Ectodermal cell (in vitro differentiated cells): Measurements from ENCODE around the gene CTIF.

Experiments
- H3K27ac ChIP-seq: 2 replicates; pipeline ENCODE4 v1.7.0; 2013; ENCODE audit warnings: mild to moderate bottlenecking, low read depth, low read length; ENCODE audit not compliant: insufficient read depth, poor library complexity, severe bottlenecking
- H3K27me3 ChIP-seq: 2 replicates; pipeline ENCODE4 v1.7.0; 2013; ENCODE audit warnings: mild to moderate bottlenecking, low read length; ENCODE audit not compliant: insufficient read depth, control insufficient read depth, poor library complexity, severe bottlenecking
- H3K36me3 ChIP-seq: one replicate; pipeline ENCODE4 v1.7.0; 2013; ENCODE audit warnings: low read length; ENCODE audit not compliant: control insufficient read depth, insufficient read depth
- H3K4me1 ChIP-seq: one replicate; pipeline ENCODE4 v1.7.0; 2013; ENCODE audit warnings: low read length; ENCODE audit not compliant: control insufficient read depth, insufficient read depth
- H3K4me3 ChIP-seq: 2 replicates; pipeline ENCODE4 v1.7.0; 2013; ENCODE audit warnings: low read depth, low read length, control low read depth; ENCODE audit not compliant: insufficient read depth
- H3K9me3 ChIP-seq: 2 replicates; pipeline ENCODE4 v1.7.0; 2013; ENCODE audit warnings: mild to moderate bottlenecking, low read length, moderate library complexity; ENCODE audit not compliant: control insufficient read depth
- WGBS, 2 experiments: methylation state at CpG; one replicate each; pipeline ENCODE4 v1.1.7; 2013; ENCODE audit warnings: missing lambda C conversion rate in 2 of 2; 5-methylcytosine and 5-hydroxymethylcytosine counted together

CTIF gene

DNA sequence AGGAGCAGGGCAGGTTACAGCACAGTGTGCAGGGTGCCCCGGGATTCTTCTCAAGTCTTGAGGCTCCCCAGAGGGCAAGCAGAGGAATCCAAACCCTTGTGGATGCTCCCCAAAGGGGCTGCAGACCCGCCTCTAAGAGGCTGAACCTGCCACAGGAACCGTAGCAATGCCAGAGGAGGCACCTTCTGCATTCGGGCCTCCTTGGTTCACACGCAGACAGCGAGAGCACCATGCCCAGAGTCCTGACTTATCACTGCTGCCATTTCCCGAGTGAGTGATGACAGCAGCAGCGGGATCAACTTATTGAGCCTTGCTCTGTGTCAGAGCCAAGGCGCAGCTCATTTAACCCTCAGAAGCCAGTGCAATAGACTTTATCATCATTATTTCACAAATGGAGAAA is 203.5 kb downstream of the CTIF start:
- H3K27ac ChIP-seq, result no peak overlapping the region
- no peaks in the 10 kb centered on the region for H3K4me1 ChIP-seq
- no peaks in the 10 kb centered on the region for H3K27me3 ChIP-seq

DNA sequence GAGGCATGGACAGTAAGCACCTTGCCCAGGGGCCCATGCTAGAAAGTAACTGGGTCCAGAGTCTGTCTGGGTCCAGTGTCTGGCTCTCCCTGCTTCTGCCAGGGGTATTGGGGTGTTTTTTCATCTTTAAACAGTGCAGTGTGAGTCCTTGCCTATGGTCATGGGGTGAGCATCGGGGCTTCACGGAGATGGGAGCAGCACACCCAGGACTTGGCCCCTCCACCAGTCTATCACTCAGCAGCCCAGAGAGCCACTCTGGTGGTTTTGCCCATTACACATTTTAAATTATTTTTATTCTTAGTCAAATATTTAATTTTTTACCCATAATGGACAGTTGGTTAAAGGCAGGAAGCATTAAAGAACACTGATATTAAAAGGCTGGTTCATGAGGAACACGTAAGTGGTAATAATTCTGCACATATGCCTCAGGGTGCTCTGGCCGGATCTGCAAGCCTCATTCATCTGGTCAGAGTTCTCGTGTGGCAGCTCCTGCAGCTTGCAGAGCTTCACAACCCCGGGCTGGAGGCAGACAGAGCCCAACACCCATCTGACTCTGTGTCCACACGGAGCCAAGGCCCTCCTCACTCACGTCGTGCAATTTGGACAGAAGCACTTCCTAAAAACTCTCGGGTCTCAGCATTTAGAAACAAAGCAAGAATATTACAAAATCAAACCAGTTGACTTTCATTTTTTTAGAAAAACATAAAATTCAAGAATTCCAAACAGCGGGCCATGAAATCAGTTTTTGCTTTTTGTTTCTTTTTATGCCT is 204.1 kb downstream of the CTIF start:
- Histone ChIP-seq H3K4me1 (no peaks in the 10 kb centered on the region), H3K36me3 (no peaks in the 10 kb centered on the region), H3K9me3 (no peaks in the 10 kb centered on the region), H3K27me3 (no peaks in the 10 kb centered on the region), H3K4me3 (no peak overlapping the region), H3K27ac (no peak overlapping the region)
- 86 to 88% methylated on average over 11 of the region's 11 CpGs for WGBS, 2 experiments

More for the DNA sequence above, 203.5 kb downstream of the CTIF start:
- Histone ChIP-seq H3K9me3 (no peaks in the 10 kb centered on the region), H3K4me3 (no peak overlapping the region), H3K36me3 (no peaks in the 10 kb centered on the region)
- 95% methylated on average over 9 of the region's 9 CpGs for WGBS, 2 experiments

GRCh38 chr18:48743886-48744285 is 205.1 kb downstream of the CTIF start:
- H3K36me3 ChIP-seq, result no peaks in the 10 kb centered on the region
- no peaks in the 10 kb centered on the region for H3K27me3 ChIP-seq
- H3K4me3 ChIP-seq, result no peak overlapping the region
- H3K27ac ChIP-seq, result no peak overlapping the region
- no peaks in the 10 kb centered on the region for H3K4me1 ChIP-seq
- WGBS, 2 experiments, result 91% methylated on average over 4 of the region's 4 CpGs
- no peaks in the 10 kb centered on the region for H3K9me3 ChIP-seq

- Histone ChIP-seq H3K27ac (no peak overlapping the region), H3K9me3 (no peaks in the 10 kb centered on the region), H3K4me1 (no peaks in the 10 kb centered on the region), H3K27me3 (no peaks in the 10 kb centered on the region), H3K4me3 (no peak overlapping the region), H3K36me3 (no peaks in the 10 kb centered on the region)
- 95 to 96% methylated on average over 2 to 3 of the region's 3 CpGs for WGBS, 2 experiments
Measured at GRCh38 chr18:48745293-48745692, 206.5 kb downstream of the CTIF start.

GRCh38 chr18:48749768-48750167 is 210.9 kb downstream of the CTIF start:
- Histone ChIP-seq H3K4me3 (no peak overlapping the region), H3K27ac (no peak overlapping the region), H3K4me1 (no peaks in the 10 kb centered on the region), H3K27me3 (no peaks in the 10 kb centered on the region), H3K9me3 (no peaks in the 10 kb centered on the region), H3K36me3 (no peaks in the 10 kb centered on the region)
- 96% methylated on average over 13 of the region's 13 CpGs for WGBS, 2 experiments

GRCh38 chr18:48750485-48751175 is 211.8 kb downstream of the CTIF start:
- no peaks in the 10 kb centered on the region for H3K36me3 ChIP-seq
- 88 to 92% methylated on average over 11 of the region's 11 CpGs for WGBS, 2 experiments
- H3K9me3 ChIP-seq, result no peaks in the 10 kb centered on the region
- H3K4me3 ChIP-seq, result no peak overlapping the region
- H3K4me1 ChIP-seq, result peaks cover 7% of the 10 kb centered on the region
- no peak overlapping the region for H3K27ac ChIP-seq
- H3K27me3 ChIP-seq, result no peaks in the 10 kb centered on the region

DNA sequence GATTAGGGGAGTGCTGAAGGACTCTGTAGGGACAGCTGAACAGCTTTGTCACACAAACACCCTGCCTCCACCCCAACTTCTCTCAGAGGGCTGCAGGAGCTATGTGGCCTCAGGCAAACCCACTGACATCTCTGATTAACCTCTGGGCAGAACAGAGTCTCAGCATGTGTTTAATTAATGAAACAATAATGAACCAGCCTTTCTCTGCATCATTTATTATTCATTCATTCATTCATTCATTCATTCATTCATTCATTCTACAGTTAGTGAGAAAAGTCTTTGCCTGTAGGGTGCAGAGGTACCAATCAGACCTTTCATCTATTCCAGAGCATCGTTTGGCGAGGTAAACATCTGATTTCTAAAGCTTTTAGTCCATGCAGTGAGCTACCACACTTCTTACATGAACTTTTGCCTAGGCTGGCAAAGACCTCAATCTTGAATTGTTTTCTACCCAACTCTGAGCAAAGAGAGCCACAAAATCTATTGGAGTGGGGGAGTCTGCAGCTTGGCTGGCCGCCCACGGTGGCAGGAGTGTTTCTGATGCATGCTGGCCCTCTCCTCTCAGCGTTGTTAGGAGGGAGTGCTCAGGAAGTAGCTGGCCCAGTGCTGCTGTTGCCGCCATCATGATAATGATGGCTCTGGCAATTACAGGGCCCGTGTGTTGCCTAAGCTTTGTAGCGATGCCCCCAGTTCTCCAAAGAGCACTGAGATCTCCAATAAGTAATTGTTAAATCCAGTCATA is 213.1 kb downstream of the CTIF start:
- H3K4me3 ChIP-seq, result no peak overlapping the region
- WGBS, 2 experiments, result 89 to 90% methylated on average over 8 of the region's 8 CpGs
- H3K36me3 ChIP-seq, result no peaks in the 10 kb centered on the region
- no peak overlapping the region for H3K27ac ChIP-seq
- H3K9me3 ChIP-seq, result no peaks in the 10 kb centered on the region
- peaks cover 7% of the 10 kb centered on the region for H3K4me1 ChIP-seq
- no peaks in the 10 kb centered on the region for H3K27me3 ChIP-seq

- no peak overlapping the region for H3K27ac ChIP-seq
- H3K4me3 ChIP-seq, result no peak overlapping the region
- no peaks in the 10 kb centered on the region for H3K36me3 ChIP-seq
- no peaks in the 10 kb centered on the region for H3K27me3 ChIP-seq
- peaks cover 7% of the 10 kb centered on the region for H3K4me1 ChIP-seq
- 95 to 96% methylated on average over 8 of the region's 8 CpGs for WGBS, 2 experiments
- no peaks in the 10 kb centered on the region for H3K9me3 ChIP-seq
Measured at GRCh38 chr18:48752478-48752877, 213.6 kb downstream of the CTIF start.

DNA sequence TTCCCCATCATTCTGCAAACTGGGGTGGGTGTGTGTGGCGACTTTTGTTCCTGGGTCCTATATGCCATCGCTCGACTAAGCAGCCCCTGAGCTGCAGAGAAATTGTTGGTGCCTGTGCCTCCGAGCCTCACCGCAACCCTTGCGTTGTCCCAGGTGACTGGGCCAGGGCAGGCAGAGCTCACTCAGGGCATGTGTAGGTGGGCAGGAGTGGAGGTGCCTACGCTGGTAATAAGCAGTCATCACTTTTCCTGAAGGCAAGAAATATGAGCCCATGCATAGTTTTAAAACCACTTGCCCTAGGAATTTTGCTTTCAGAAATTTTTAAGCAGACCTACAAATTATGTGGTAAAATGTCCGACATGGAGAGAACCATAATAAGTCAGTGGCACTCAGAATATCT is 214.1 kb downstream of the CTIF start:
- Histone ChIP-seq H3K27ac (no peak overlapping the region), H3K36me3 (no peaks in the 10 kb centered on the region), H3K4me1 (peaks cover 7% of the 10 kb centered on the region), H3K4me3 (no peak overlapping the region), H3K27me3 (no peaks in the 10 kb centered on the region), H3K9me3 (no peaks in the 10 kb centered on the region)
- 93% methylated on average over 8 of the region's 8 CpGs for WGBS, 2 experiments

DNA sequence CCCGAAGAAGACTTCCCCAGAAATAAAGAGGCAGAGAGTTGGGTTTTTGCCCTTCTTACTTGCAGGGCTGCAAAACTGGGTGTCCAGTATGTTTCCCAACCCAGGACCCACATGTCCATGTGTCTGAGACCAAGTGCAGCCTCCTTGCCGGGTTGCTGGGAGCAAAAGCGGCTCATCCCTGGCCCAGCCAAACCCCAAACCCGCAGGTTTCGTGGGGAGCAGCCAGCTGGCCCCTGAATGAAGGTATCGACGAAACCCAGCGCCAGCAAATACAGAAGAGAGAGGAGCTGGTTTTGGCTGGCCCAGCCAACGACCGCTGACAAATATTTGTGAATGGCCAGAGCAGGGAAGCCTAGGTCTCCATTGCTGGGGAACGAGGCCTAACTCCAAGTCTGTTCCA is 214.9 kb downstream of the CTIF start:
- H3K9me3 ChIP-seq, result no peaks in the 10 kb centered on the region
- no peaks in the 10 kb centered on the region for H3K36me3 ChIP-seq
- WGBS, 2 experiments, result 94% methylated on average over 11 of the region's 11 CpGs
- no peak overlapping the region for H3K27ac ChIP-seq
- peaks cover 7% of the 10 kb centered on the region for H3K4me1 ChIP-seq
- H3K27me3 ChIP-seq, result no peaks in the 10 kb centered on the region
- no peak overlapping the region for H3K4me3 ChIP-seq
